Endometrium (tissue), 2 donors: ENCODE data around the gene NDFIP2.
A peak's percentile ranks its signal among the peaks of the same experiment; 100 is the strongest.

Experiments used
- FAIRE-seq: peaks from 2 replicates; lab custom pipeline; 2012; peaks lifted over from hg19 to GRCh38; lab: Jason Lieb, UNC
- donor health status: control.
- donor health status: control.

NDFIP2 gene

DNA sequence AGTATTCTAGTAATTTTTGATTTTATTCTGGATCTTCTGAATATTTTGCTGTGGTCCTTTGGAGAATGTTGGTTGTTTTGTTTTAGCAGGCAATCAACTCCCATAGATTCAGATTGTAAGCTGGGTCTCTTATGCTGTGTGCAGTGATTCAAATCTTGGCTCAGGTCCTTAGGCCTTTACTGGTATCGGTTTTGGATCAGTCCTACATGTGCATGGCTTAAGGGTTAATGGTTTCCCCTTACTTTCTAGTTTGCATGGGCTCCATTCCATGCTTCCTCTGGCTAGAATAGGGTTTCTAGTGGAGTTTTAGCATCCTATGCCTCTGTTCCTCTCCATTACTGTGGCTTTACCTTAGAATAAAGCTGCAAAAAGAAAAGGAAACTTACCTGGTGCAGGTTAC is 16.1 kb downstream of the NDFIP2 start:
- no peak for FAIRE-seq

DNA sequence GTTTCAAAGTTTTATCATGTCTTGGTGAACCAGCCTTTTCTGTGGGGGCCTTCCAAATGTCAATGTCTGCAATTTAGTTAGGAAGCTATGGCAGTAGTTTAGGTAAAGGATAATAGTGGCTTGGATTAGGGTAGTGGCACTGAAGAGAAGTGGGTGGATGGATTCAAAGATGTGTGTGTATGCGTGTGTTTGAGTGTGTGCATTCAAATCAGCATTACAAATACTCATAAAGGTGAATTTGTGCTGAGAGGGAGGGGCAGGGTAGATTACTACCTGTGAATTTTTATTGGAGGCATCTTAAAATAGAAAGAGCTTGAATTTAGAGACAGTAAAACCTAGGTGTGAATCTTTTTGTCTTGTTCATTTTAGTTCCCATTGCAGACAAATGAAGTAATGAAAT is 16.9 kb downstream of the NDFIP2 start:
- FAIRE-seq: no peak

DNA sequence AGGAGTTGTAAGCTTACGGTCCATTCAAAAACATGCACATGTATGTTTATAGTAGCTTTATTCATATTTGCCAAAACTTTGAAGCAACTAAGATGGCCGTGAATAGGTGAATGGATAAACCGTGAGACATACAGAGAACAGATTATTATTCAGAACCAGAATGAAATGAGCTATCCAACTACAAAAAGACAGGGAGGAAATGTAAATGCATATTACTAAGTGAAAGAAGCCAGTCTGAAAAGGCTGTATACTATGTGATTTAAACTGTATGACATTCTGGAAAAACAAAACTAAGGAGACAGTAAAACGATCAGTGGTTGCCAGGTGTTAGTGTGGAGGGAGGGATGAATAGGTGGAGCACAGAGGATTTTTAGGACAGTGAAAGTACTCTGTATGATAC is 19.9 kb downstream of the NDFIP2 start:
- FAIRE-seq: no peak

DNA sequence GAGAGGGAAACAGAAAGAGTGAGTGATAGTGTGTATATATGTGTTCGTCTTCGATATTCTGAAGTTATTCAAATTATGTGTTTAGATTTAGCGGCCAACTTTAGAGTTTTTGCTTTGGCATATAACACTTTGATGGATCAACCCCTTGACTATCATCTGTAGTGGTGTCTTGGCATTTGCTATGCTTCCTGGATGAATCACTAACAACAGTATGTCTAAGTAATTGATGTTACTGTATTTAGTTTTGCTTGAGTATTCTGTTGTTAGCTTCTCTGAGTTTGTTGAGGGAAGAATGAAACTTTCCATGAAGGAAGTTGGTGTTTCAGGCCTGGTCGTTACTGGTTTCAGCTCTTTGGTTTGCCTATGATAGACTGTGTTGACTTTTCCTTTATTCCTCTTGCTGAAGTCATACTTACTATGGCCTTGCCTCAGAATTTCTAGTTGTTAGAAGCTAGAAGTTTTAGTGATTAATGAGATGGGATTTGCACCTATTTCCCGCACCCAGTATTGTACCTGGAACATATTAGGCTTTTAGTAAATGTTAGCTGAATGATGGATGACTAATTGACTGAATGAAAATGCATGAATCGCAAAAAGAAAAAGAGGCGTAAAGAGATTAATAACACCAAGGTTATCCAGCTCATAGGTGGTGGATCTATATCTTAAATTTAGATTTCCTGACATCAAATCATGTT is 20.7 kb downstream of the NDFIP2 start:
- no peak for FAIRE-seq

DNA sequence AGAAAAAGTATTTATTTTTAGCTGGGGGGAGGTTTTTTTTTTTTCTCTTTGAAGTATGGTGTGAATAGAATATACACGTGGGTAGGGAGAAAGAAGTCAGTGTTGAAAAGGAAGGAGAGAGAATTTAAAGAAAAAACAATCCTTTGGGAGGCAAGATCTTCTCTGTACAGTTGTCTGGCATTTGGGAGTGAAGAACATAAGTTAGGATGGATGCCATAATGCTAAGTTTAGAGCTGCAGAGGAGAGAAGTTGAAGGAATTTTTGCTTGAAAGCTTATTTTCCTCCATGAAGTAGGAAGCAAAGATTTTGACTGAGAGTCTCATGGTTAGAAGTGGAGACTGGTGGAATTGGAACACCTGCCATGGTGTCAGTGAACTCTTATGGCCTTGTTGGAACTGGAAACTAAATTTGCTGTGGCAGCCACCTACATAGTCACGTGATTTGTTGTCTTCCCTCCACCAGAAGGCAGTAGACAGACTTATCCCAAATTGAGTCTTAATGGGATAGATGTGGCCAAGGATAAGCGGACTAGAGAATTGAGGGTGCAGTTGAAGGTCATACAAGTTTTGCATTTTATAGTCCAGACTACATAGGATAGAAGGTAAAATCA is 22.0 kb downstream of the NDFIP2 start:
- FAIRE-seq: no peak

DNA sequence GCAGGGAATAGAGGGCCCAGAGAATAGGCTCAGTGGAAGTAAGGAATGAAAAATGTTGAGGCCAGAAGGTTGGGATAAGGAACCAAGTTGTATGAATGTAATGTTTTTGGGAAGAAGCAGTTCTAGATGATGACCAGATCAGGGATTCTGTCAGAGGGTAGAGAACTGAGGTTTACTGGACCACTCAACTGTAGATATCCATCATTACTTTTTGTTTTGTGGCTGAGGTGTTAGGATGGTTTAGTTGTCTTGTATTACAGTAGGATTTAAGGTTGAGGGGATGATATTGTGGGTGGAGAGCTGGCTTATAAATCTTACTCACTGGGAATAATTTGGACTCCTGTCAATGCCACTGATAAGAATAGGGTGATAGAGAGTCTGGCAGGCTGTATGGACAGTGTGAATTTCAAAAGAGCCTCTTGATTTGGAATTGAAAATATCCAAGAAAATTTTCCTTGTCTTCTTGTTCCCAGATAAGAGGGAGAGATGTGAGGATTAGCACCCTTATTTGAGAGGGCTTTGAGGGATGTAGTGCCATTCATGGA is 22.6 kb downstream of the NDFIP2 start:
- no peak for FAIRE-seq

DNA sequence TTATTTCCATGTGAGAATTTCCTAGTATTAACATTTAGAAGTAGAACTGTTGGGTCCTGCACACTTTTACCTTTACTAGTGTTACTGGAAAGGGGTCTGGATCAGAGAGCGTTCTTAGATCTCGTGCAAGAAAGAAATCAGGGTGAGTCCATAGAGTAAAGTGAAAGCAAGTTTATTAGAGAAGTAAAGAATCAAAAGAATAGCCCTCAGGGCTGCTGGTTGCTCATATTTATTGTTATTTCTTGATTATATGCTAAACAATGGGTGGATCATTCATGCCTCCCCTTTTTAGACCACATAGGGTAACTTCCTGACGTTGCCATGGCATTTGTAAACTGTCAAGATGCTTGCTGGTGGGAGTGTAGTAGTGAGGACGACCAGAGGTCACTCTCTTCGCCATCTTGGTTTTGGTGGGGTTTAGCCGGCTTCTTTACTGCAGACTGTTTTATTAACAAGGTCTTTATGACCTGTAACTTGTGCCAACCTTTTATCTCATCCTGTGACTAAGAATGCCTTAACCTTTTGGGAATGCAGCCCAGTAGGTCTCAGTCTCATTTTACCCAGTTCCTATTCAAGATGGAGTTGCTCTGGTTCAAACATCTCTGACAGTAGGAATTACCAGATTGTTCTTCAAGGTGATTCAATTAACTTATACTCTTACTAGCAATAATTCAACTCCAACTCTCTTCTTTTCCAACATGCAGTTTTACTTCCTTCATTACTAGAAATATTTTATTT is 27.4 kb downstream of the NDFIP2 start:
- no peak for FAIRE-seq

DNA sequence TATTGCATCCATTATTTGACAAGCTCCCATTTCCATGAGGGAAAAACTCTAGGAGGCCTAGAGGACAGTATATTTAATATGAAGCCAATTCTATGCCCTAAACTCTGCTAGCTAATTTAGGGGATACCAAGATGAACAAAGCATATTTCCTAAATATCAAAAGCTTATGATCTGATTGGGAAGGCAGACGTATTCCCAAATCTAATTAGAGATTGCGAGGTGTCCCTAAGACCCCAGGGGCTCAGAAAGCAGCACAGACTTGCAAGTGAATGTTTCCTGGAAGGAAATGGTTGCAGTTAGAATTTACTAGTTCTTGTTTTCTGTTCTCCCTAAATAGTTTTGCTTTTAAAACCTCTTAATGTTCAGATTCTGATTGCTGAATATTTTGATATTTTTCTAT is 30.7 kb downstream of the NDFIP2 start:
- FAIRE-seq: no peak

DNA sequence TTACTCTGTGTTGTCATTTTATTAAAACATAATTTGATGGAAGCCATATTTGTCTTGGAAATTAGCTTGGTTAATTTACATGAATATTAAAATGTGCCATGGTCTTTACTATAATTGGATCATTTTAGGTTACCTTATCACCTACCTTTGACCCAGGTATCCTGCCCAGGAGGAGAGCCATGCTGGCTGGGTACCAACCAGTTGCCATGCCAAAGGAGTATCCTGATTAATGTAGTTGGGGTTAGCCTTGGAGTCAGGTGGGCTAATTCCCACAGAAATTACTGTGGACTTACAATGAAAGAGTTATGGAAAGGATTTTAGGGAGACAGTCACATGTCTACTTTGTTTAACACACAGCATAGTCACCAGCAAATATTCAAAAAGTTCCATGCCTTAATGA is 32.0 kb downstream of the NDFIP2 start:
- FAIRE-seq: no peak

DNA sequence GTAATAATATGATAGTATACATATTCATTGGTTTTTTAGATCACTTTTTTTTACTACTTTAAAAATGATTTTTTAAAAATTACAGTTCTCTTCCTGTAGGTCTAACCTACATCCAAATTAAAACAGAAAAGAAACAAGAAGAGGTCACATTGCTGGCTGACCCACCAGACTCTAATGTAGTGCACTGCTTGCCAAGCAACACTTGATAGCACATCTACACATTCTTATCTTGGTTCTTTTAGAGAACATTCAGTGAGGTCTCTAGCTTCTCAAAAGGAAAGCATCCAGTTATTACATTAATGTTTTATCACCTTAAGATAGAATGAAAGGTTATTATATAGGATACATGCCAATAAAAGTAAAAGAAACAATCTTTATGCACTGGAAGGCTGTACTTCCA is 35.6 kb downstream of the NDFIP2 start:
- no peak for FAIRE-seq

DNA sequence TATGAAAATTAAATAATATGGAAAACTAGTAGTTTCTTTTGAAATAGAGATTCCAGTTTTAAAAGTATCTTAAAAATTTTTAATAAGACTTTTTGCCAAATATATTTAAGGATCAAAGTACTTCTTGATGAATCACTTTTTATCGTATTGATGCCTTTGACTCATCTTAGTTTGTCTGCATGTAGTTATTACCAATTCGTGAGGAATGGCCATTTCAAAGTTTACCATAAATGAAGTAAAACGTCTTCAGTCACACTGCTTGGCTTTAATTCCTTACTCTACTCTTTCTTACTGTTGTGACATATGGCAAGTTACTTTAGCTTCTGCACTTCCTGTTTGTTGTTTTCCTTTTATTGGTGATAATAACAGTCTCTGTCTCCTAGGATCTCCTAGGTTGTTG is 38.3 kb downstream of the NDFIP2 start:
- peak; percentile 33 for FAIRE-seq

DNA sequence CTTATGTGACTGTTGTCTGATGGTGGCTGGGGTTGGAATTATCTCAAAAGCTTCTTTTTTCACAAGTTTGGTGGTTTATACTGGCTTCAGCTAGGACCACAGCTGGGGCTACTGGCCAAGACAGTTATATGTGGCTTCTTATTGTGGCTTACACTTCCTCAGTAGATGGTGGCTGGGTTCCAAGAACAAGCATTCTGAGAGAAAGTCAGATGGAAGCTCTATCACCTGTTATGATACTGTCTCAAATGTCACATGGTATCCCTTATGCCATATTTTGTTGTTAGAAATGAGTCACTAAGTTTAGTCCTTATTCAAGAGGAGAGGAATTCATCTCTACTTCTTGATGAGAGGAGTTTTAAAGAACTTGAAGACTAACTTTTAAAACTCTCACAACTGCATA is 41.6 kb downstream of the NDFIP2 start:
- FAIRE-seq: no peak

DNA sequence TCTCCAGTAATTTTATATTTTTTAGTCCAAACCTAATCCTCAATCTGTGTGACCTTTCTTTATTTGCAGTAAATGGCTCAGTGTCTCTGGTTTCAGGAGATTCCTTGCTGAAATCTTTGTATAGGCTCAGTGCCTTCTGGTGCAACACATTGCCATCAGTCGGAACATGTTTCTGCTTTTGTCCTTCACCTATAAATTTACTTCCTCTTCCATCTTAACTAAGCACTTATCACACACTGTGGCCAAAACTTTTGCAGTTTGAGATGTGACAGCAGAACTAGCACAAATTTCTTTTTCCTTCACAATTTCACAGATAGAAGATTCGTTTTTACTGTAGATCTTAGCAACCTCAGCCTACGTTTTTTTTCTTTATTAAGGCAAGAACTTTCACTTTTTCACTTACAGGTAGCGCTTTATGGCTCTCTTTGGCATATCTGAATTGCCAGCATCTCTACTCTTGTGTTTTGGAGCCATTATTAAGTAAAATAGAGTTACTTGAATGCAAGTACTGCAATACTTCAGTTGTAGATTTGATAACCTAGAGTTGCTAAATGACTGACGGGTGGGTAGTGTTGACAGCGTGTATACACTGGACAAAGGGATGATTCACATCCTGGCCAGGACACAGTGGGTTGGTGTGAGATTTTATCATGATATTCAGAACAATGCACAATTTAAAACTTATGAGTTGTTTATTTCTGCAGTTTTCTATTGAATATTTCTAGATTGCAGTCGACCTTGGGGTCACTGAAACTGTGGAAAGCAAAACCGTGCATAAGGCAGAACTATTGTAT is 44.3 kb downstream of the NDFIP2 start:
- no peak for FAIRE-seq

DNA sequence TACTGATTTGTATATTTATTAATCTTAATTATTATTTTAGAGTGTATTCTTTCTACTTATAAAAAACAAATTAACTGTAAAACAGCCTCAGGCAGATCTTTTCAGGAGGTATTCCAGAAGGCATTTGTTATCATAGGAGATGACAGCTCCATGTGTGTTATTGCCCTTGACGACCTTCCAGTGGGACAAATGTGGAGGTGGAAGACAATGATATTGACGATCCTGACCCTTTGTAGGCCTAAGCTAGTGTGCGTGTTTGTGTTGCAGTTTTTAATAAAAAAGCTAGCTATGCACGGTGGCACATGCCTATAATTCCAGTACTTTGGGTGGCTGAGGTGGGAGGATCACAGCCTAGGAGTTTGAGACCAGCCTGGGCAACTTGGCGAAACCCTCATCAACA is 46.7 kb downstream of the NDFIP2 start:
- no peak for FAIRE-seq

DNA sequence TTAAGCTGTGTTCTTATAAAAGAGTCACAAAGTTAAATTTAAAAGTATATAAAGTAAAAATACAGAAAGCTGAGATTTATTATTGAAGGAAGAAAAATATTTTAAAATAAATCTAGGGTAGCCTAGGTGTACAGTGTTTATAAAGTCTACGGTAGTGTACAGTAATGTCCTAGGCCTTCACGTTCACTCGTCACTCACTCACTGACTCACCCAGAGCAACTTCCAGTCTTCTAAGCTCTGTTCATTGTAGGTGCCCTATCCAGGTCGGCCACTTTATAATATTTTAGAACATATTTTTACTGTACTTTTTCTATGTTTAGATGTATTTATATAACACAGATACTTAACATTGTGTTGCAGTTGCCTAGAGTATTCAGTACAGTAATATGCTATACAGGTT is 47.4 kb downstream of the NDFIP2 start:
- FAIRE-seq: no peak

DNA sequence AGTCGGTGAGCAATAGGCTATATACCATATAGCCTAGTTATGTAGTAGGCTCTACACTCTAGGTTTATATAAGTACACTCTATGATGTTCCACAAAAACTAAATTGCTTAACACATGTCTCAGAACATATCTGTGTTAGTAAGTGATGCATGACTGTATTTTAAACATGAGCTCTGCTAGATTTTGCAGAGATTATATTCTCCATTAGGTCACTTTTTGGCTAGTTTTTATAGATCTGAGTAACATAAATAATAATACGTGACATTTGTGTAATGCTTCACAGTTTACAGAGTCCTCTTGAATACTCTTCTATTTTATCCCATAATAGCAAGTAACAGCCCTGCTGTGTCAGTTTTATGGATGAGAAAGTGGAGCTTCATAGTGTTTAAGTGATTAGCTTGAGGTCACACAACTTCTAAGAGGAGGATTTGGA is 47.8 kb downstream of the NDFIP2 start:
- no peak for FAIRE-seq

DNA sequence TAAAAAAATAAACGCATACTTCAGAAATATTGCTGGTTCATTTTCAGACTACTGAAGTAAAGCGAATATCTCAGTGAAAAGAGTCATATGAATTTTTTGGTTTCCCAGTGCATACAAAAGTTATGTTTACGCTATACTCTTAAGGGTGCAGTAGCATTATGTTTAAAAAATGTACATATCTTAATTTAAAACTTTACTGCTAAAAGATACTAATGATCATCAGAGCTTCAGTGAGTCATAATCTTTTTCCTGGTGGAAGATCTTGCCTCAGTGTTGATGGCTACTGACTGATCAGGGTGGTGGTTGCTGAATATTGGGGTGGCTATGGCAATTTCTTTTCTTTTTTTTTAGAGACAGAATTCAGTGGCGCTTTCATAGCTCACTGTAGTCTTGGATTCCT is 48.9 kb downstream of the NDFIP2 start:
- no peak for FAIRE-seq

DNA sequence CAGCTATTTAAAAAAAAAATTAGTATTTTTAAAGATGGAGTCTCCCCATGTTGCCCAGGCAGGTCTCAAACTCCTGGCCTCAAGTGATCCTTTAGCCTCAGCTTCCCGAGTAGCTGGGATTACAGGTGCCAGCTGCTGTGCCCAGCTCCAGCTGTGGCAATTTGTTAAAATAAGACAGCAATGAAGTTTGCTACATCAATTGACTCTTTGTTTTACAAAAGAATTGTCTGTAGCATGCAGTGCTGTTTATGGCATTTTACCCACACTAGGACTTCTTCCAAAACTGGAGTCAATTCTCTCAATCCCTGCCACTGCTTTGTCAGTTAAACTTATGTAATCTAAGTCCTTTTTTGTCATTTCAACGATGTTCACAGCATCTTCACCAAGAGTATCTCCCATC is 49.3 kb downstream of the NDFIP2 start:
- FAIRE-seq: no peak

DNA sequence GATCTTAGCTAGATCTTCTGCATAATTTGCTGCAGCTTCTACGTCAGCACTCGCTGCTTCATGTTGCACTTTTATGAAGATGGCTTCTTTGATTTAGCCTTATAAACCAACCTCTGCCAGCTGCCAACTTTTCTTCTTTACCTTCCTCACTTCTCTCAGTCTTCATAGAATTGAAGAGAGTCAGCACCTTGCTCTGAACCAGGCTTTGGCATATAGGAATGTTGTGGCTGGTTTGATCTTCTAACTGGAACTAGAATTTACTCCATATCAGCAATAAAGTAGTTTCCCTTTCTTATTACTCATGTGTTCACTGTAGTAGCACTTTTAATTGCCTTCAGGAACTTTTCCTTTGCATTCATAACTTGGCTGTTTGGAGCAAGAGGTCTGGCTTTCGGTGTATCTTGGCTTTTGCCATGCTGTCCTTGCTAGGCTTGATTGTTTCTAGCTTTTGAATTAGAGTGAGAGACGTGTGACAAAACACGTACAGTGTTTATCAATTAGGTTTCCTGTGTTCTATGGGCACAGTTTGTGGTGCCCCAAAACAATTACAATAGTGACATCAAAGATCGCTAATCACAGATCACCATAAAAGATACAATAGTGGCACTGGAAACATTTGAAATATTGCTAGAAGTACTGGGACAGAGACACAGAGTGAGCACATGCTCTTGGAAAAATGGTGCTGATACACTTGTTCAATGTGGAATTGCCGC is 50.7 kb downstream of the NDFIP2 start:
- FAIRE-seq: no peak

DNA sequence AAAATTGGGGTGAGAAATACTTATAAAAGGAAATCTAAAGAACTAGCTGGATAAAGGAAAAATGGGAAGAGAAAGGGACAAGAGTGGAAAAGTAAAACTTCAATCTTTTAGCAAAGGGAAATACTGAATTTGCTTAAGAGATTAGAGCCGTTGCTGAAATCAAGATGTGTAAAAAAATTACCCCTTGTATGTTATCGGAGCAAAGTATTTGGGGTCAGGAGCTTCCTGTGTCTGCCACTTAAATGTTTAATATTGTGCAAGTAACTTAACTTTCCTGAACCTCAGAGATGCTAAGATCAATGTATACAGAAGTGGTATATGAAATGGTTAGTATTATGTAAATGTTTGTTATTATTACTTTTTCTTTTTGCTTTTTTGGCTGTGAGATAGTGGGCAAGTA is 51.6 kb downstream of the NDFIP2 start:
- FAIRE-seq: no peak

DNA sequence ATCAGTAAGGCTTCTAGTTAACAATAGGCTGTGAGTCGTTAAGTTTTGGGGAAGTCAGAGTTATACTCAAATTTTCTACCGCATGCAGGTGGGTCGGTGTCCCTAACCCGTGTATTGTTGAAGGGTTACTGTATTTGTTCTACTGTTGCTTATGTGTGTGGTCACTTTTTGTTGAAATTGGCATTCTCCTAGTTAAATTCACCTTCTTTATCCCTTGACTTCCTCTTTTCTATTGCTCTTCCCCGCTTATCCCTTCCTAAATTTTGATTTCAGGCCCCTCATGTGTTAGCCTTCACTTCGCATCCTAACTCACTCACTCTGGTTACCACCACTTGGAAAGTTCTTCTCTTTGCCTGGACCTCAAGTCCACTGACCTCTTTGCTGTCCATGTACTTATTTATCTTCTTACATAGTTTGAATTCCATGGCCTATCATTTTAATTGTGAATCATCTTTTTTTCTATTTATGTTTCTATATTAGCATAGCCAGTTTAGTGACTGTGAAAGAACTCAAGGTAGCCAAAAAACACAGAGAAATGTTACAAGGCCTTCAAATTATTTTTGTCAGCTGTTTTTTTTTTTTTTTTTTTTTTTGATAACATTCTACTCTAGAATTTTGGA is 52.9 kb downstream of the NDFIP2 start:
- no peak for FAIRE-seq
